GM18907 (cell line): Measurements from ENCODE around the gene APPBP2.
A peak's percentile ranks its signal among the peaks of the same experiment; 100 is the strongest.
"Not testable (repeated sequence)": the region's sequence is repeated elsewhere in the genome, so short reads cannot be mapped to it uniquely, and the experiment has no call there.

Experiments used
- ATAC-seq: cut with Tn5 transposase; IDR thresholded peaks from one replicate; pipeline ENCODE4 v1.9.1; 2021; ENCODE audit warnings: mild to moderate bottlenecking, moderate library complexity; ENCODE audit not compliant: unreplicated experiment

APPBP2 gene

GRCh38 chr17:60439501-60439900 is 86.5 kb downstream of the APPBP2 start:
- no peak for ATAC-seq

GRCh38 chr17:60436676-60437075 is 89.4 kb downstream of the APPBP2 start:
- no peak for ATAC-seq

- no peak for ATAC-seq
Measured at GRCh38 chr17:60435244-60436167, 90.5 kb downstream of the APPBP2 start.

GRCh38 chr17:60433021-60433997 is 92.7 kb downstream of the APPBP2 start:
- not testable (repeated sequence) for ATAC-seq

- ATAC-seq: not testable (repeated sequence)
Measured at GRCh38 chr17:60430561-60430960, 95.5 kb downstream of the APPBP2 start.

- ATAC-seq: not testable (repeated sequence)
Measured at GRCh38 chr17:60428491-60428890, 97.6 kb downstream of the APPBP2 start.

GRCh38 chr17:60426596-60426995 is 99.4 kb downstream of the APPBP2 start:
- ATAC-seq: no peak

- no peak for ATAC-seq
Measured at GRCh38 chr17:60425626-60426025, 100.4 kb downstream of the APPBP2 start.

GRCh38 chr17:60423865-60424264 is 102.2 kb downstream of the APPBP2 start:
- ATAC-seq: no peak

GRCh38 chr17:60422162-60422665 is 103.8 kb downstream of the APPBP2 start, which contains the start of gene CHCT1:
CHCT1 (plus strand) TSS chr17:60422489; CDS start chr17:60422593, 104 bp downstream.
- ATAC-seq: no peak

- peak; percentile 87 for ATAC-seq
Measured at GRCh38 chr17:60421273-60422161, 104.5 kb downstream of the APPBP2 start.

GRCh38 chr17:60419875-60420274 is 106.2 kb downstream of the APPBP2 start:
- not testable (repeated sequence) for ATAC-seq

- not testable (repeated sequence) for ATAC-seq
Measured at GRCh38 chr17:60419003-60419402, 107.0 kb downstream of the APPBP2 start.

GRCh38 chr17:60416368-60416925 is 109.6 kb downstream of the APPBP2 start:
- no peak for ATAC-seq

GRCh38 chr17:60415146-60415545 is 110.9 kb downstream of the APPBP2 start:
- ATAC-seq: no peak

GRCh38 chr17:60412701-60413100 is 113.3 kb downstream of the APPBP2 start:
- ATAC-seq: no peak

GRCh38 chr17:60410001-60410400 is 116.0 kb downstream of the APPBP2 start:
- no peak for ATAC-seq

- ATAC-seq: no peak
Measured at GRCh38 chr17:60406887-60407286, 119.2 kb downstream of the APPBP2 start.

- ATAC-seq: no peak
Measured at GRCh38 chr17:60403962-60404361, 122.1 kb downstream of the APPBP2 start.

- no peak for ATAC-seq
Measured at GRCh38 chr17:60403523-60403810, 122.6 kb downstream of the APPBP2 start.
